ENCODE data around the gene SUFU. TPM values are rescaled to one million over a fixed set of nuclear protein-coding genes. Genes with fewer than 3 reads are reported as not detected.

Gene SUFU
- total and polyA plus RNA-seq, 8 donors = 0.29 to 26.3 (median 3.7) TPM

DNA sequence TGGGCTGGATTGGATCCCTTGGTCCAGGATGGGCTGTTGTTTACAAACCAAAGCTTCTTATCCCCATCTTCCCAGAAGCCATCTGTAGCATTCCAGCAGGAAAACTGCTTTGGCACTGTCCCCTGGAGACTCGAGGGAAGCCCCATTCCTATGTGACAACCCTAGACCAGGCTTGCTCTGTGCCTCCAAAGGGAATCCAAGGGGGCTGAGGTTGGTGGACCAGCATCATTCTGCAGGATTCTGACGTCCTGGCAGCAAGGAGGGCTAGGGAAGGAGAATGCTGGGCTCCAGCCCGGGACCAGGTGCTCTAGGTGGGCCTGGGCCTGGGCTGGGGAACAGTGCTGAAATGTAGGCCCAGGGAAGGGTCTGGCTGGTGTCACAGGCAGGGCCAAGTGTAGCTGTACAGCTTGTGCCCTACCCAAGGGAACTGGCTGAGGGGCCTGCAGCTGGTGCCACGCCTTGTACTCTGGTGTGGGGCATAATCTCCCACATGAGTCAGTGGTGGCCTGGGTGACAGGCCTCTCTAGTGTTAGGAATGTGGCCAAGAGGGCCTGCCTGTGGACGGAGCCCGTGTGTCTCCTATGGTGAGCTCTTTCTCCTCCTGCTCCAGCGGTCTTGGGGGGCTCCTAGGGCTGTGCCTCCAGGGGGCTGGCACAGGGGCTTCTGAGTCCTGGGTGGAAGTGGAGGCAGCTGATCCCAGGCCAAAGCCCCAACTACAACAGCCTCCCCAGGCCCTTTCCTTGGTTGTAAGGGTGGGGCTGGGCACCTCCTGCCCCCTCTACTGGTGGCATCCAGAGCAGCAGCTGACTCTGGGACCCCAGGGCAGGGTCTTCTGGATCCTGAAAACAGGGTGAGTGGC lies 165.7 kb downstream of the SUFU start:
- no peaks in the 10 kb centered on the region for H3K9me3 ChIP-seq
- intact Hi-C loops (cut with DNase I; ENCODE audit: low total_unique reads) = no loop called here
- no peak for TF ChIP-seq EP300 (IDR thresholded peaks at IDR 0.05)
- peak in 2 of 3 donors; percentile 75 to 79 for TF ChIP-seq POLR2AphosphoS5 (IDR thresholded peaks at IDR 0.05)
- TF ChIP-seq, protein P1, sequence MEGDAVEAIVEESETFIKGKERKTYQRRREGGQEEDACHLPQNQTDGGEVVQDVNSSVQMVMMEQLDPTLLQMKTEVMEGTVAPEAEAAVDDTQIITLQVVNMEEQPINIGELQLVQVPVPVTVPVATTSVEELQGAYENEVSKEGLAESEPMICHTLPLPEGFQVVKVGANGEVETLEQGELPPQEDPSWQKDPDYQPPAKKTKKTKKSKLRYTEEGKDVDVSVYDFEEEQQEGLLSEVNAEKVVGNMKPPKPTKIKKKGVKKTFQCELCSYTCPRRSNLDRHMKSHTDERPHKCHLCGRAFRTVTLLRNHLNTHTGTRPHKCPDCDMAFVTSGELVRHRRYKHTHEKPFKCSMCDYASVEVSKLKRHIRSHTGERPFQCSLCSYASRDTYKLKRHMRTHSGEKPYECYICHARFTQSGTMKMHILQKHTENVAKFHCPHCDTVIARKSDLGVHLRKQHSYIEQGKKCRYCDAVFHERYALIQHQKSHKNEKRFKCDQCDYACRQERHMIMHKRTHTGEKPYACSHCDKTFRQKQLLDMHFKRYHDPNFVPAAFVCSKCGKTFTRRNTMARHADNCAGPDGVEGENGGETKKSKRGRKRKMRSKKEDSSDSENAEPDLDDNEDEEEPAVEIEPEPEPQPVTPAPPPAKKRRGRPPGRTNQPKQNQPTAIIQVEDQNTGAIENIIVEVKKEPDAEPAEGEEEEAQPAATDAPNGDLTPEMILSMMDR (IDR thresholded peaks at IDR 0.05) = peak in 3 of 7 experiments; percentile 3 to 57 (median 16)
- no peak overlapping the region for H3K4me3 ChIP-seq
- peak; percentile 82 for DNase-seq
- no peaks in the 10 kb centered on the region for H3K27me3 ChIP-seq
- peak overlapping the region; percentile 48 to 83 (median 68) for H3K27ac ChIP-seq
- peaks cover 33 to 61% (median 41%) of the 10 kb centered on the region in 4 donors for H3K4me1 ChIP-seq
- no peaks in the 10 kb centered on the region for H3K36me3 ChIP-seq
- WGBS, 5 donors = 33 to 49% (median 42%) methylated on average over 3 to 7 of the region's 7 CpGs

- TF ChIP-seq, protein P1 (IDR thresholded peaks at IDR 0.05) = no peak
- no peak for TF ChIP-seq EP300 (IDR thresholded peaks at IDR 0.05)
- TF ChIP-seq POLR2A (IDR thresholded peaks at IDR 0.05) = no peak
- no peak for TF ChIP-seq POLR2AphosphoS5 (IDR thresholded peaks at IDR 0.05)
- Histone ChIP-seq H3K27me3 (no peaks in the 10 kb centered on the region), H3K9me3 (no peaks in the 10 kb centered on the region), H3K36me3 (no peaks in the 10 kb centered on the region), H3K4me3 (no peak overlapping the region), H3K27ac (peak overlapping the region in 4 of 5 donors; percentile 63 to 83 (median 74)), H3K4me1 (peaks cover 40 to 68% (median 48%) of the 10 kb centered on the region in 4 donors)
- intact Hi-C loops (cut with DNase I; ENCODE audit: low total_unique reads) = no loop called here
- DNase-seq = no peak
- 88 to 94% (median 92%) methylated on average over 9 of the region's 9 CpGs for WGBS, 5 donors
Observed at GRCh38 chr10:102670065-102670670, 166.4 kb downstream of the SUFU start.

GRCh38 chr10:102670871-102671434 lies 167.2 kb downstream of the SUFU start:
- Histone ChIP-seq H3K9me3 (no peaks in the 10 kb centered on the region), H3K4me1 (peaks cover 47 to 70% (median 53%) of the 10 kb centered on the region in 4 donors), H3K27me3 (no peaks in the 10 kb centered on the region), H3K36me3 (no peaks in the 10 kb centered on the region), H3K27ac (no peak overlapping the region), H3K4me3 (no peak overlapping the region)
- 37 to 68% (median 57%) methylated on average over 6 of the region's 6 CpGs for WGBS, 5 donors
- intact Hi-C loops (cut with DNase I; ENCODE audit: low total_unique reads) = no loop called here
- TF ChIP-seq POLR2AphosphoS5 (IDR thresholded peaks at IDR 0.05) = no peak
- no peak for TF ChIP-seq EP300 (IDR thresholded peaks at IDR 0.05)
- TF ChIP-seq, protein P1 (IDR thresholded peaks at IDR 0.05) = no peak
- TF ChIP-seq POLR2A (IDR thresholded peaks at IDR 0.05) = no peak
- no peak for DNase-seq

- Histone ChIP-seq H3K4me1 (peaks cover 47 to 88% (median 74%) of the 10 kb centered on the region in 4 donors), H3K36me3 (no peaks in the 10 kb centered on the region), H3K27me3 (no peaks in the 10 kb centered on the region), H3K4me3 (peak overlapping the region in 2 of 4 donors; percentile 29 to 32), H3K27ac (peak overlapping the region; percentile 5 to 79 (median 72)), H3K9me3 (no peaks in the 10 kb centered on the region)
- intact Hi-C loops (cut with DNase I; ENCODE audit: low total_unique reads) = no loop called here
- no peak for TF ChIP-seq EP300 (IDR thresholded peaks at IDR 0.05)
- TF ChIP-seq, protein P1 (IDR thresholded peaks at IDR 0.05) = no peak
- TF ChIP-seq POLR2AphosphoS5 (IDR thresholded peaks at IDR 0.05) = no peak
- no peak for TF ChIP-seq POLR2A (IDR thresholded peaks at IDR 0.05)
- DNase-seq = no peak
- 71 to 80% (median 79%) methylated on average over 13 of the region's 13 CpGs for WGBS, 5 donors
Observed at GRCh38 chr10:102673236-102673818, 169.6 kb downstream of the SUFU start.

Measured in stomach (tissue), 9 donors.